ENCODE results near the gene TCP1. TPM values are rescaled to one million over a fixed set of nuclear protein-coding genes. Genes with fewer than 3 reads are reported as not detected.

Gene TCP1
- total and polyA plus RNA-seq, 9 of the 15 experiments (the other 6 are each of a cell fraction or from before 2014, with no cell fraction given): 331 to 801 (median 645) TPM

DNA sequence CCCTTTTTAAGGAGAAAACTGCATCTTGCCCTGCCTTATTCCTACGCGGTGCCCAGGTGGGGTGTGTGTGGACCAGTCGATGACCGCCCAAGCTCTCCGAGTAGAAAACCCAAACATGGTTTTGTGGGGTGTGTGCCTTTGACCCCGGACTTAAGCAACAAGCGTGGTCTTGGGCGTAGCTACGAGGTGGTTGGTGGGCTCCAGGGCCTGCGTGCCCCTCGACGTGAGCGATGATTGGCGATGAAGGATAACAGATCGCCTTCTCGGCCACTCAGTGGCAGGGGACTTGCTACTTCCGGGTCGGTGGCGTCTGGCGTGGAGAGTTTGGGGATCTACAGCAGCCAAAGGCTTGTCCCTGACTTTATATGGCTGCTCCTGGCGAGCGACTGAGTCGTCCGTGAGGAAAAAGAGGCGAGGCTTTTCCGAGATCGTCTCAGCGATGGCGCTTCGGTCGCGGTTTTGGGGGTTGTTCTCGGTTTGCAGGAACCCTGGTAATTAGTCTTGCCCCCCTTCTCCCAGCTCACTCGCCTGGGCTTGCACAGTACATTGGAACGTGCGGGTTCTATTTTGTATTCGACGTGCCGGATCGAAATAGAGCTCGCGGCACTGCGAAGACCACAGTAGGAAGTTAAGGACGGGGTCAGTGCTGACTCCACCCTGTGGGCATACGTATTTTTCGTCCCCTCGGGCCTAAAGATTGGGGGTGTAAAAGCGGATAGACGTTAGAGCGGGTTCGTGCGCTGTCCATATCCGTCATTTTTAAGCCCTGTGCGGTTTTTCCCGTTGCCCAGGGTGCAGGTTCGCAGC is 950 bp upstream of the TCP1 start, which contains the start of gene MRPL18 (continued):
- TF ChIP-seq ZBTB26 (CRISPR knock-in tag; IDR thresholded peaks at IDR 0.05): no peak
- no peak for TF ChIP-seq KHSRP (IDR thresholded peaks at IDR 0.05)
- TF ChIP-seq NCOR1 (IDR thresholded peaks at IDR 0.05): no peak
- no peak for TF ChIP-seq ELK1 (CRISPR knock-in tag; IDR thresholded peaks at IDR 0.05)
- TF ChIP-seq NR2F6 (CRISPR knock-in tag; IDR thresholded peaks at IDR 0.05): no peak; the same call in 1 of the 2 replicates
- TF ChIP-seq U2AF1 (optimal IDR thresholded peaks at IDR 0.05; ENCODE audit: low read depth, low read length): no peak
- peak; percentile 81 for TF ChIP-seq C11orf30 (IDR thresholded peaks at IDR 0.05; ENCODE audit: low read depth)
- no peak for TF ChIP-seq E2F4 (CRISPR knock-in tag; IDR thresholded peaks at IDR 0.05; ENCODE audit: low read depth)
- TF ChIP-seq, protein P1, sequence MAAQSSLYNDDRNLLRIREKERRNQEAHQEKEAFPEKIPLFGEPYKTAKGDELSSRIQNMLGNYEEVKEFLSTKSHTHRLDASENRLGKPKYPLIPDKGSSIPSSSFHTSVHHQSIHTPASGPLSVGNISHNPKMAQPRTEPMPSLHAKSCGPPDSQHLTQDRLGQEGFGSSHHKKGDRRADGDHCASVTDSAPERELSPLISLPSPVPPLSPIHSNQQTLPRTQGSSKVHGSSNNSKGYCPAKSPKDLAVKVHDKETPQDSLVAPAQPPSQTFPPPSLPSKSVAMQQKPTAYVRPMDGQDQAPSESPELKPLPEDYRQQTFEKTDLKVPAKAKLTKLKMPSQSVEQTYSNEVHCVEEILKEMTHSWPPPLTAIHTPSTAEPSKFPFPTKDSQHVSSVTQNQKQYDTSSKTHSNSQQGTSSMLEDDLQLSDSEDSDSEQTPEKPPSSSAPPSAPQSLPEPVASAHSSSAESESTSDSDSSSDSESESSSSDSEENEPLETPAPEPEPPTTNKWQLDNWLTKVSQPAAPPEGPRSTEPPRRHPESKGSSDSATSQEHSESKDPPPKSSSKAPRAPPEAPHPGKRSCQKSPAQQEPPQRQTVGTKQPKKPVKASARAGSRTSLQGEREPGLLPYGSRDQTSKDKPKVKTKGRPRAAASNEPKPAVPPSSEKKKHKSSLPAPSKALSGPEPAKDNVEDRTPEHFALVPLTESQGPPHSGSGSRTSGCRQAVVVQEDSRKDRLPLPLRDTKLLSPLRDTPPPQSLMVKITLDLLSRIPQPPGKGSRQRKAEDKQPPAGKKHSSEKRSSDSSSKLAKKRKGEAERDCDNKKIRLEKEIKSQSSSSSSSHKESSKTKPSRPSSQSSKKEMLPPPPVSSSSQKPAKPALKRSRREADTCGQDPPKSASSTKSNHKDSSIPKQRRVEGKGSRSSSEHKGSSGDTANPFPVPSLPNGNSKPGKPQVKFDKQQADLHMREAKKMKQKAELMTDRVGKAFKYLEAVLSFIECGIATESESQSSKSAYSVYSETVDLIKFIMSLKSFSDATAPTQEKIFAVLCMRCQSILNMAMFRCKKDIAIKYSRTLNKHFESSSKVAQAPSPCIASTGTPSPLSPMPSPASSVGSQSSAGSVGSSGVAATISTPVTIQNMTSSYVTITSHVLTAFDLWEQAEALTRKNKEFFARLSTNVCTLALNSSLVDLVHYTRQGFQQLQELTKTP (IDR thresholded peaks at IDR 0.05; ENCODE audit: low read depth in 1 of 2, partially characterized antibody in 2 of 2): no peak
- no peak for TF ChIP-seq ZNF143 (CRISPR knock-in tag; IDR thresholded peaks at IDR 0.05)
- no peak for TF ChIP-seq DNMT1 (IDR thresholded peaks at IDR 0.05)
- TF ChIP-seq CBFB (CRISPR knock-in tag; IDR thresholded peaks at IDR 0.05): no peak; the same call in 1 of the 2 replicates
- TF ChIP-seq, protein P2, sequence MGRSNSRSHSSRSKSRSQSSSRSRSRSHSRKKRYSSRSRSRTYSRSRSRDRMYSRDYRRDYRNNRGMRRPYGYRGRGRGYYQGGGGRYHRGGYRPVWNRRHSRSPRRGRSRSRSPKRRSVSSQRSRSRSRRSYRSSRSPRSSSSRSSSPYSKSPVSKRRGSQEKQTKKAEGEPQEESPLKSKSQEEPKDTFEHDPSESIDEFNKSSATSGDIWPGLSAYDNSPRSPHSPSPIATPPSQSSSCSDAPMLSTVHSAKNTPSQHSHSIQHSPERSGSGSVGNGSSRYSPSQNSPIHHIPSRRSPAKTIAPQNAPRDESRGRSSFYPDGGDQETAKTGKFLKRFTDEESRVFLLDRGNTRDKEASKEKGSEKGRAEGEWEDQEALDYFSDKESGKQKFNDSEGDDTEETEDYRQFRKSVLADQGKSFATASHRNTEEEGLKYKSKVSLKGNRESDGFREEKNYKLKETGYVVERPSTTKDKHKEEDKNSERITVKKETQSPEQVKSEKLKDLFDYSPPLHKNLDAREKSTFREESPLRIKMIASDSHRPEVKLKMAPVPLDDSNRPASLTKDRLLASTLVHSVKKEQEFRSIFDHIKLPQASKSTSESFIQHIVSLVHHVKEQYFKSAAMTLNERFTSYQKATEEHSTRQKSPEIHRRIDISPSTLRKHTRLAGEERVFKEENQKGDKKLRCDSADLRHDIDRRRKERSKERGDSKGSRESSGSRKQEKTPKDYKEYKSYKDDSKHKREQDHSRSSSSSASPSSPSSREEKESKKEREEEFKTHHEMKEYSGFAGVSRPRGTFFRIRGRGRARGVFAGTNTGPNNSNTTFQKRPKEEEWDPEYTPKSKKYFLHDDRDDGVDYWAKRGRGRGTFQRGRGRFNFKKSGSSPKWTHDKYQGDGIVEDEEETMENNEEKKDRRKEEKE (IDR thresholded peaks at IDR 0.05; ENCODE audit: borderline replicate concordance in 1 of 2, control insufficient read depth in 1 of 2, low read depth in 2 of 2, low read length in 1 of 2): no peak
- no peak for TF ChIP-seq ZNF740 (CRISPR knock-in tag; IDR thresholded peaks at IDR 0.05)
- TF ChIP-seq ZNF740 (tag; IDR thresholded peaks at IDR 0.05): no peak; a peak in 1 of 4 replicates

Data from K562 (cell line).